ENCODE measurements around the gene GALNT10. TPM values are rescaled to one million over a fixed set of nuclear protein-coding genes. Genes with fewer than 3 reads are reported as not detected.

The GALNT10 gene
- total and polyA plus RNA-seq, 2 of the 8 experiments (the other 6 are each of a cell fraction or from before 2014, with no cell fraction given) = 4.6 to 15.5 TPM

- no peaks in the 10 kb centered on the region for H3K79me1 ChIP-seq (ENCODE audit: low read depth, low read length)
- H2BK12ac ChIP-seq (ENCODE audit: low read depth, low read length) = no peak overlapping the region
- H3K56ac ChIP-seq (replicated peaks; ENCODE audit: insufficient read length, low read depth, low read length) = no peak overlapping the region
- no peaks in the 10 kb centered on the region for H4K20me1 ChIP-seq (replicated peaks in 1 of 2; ENCODE audit: control insufficient read depth in 1 of 2, insufficient read depth in 2 of 2, low read length in 2 of 2)
- no peak overlapping the region for H3K18ac ChIP-seq (ENCODE audit: extremely low read depth, low read length)
- no peak overlapping the region for H2AK5ac ChIP-seq (ENCODE audit: low read depth, low read length)
- H3K27me3 ChIP-seq (replicated peaks in 1 of 4; ENCODE audit: control insufficient read depth in 3 of 4, extremely low read depth in 1 of 4, insufficient read depth in 3 of 4, low read length in 3 of 4) = no peaks in the 10 kb centered on the region
- H2BK20ac ChIP-seq (ENCODE audit: low read length) = no peak overlapping the region
- H4K8ac ChIP-seq (ENCODE audit: extremely low read depth, insufficient read depth, low read length) = no peak overlapping the region
- no peak overlapping the region for H2BK5ac ChIP-seq (ENCODE audit: low read depth, low read length)
- TF ChIP-seq BRCA1 (IDR thresholded peaks at IDR 0.05; ENCODE audit: low read depth, low read length) (no peak), EP300 (IDR thresholded peaks at IDR 0.05; ENCODE audit: borderline replicate concordance in 1 of 2, low read depth in 2 of 2, low read length in 2 of 2) (no peak), JUND (IDR thresholded peaks at IDR 0.05; ENCODE audit: low read length) (no peak), RBBP5 (IDR thresholded peaks at IDR 0.05; ENCODE audit: borderline replicate concordance, low read depth, low read length) (no peak), MAFK (IDR thresholded peaks at IDR 0.05; ENCODE audit: low read depth, low read length) (no peak), BACH1 (IDR thresholded peaks at IDR 0.05; ENCODE audit: low read length) (no peak), KDM1A (IDR thresholded peaks at IDR 0.05; ENCODE audit: borderline replicate concordance, low read length) (no peak), POU5F1 (IDR thresholded peaks at IDR 0.05; ENCODE audit: low read depth, low read length) (no peak), RFX5 (IDR thresholded peaks at IDR 0.05; ENCODE audit: borderline replicate concordance, low read depth, low read length) (no peak), JUN (IDR thresholded peaks at IDR 0.05; ENCODE audit: low read depth, low read length) (no peak), EZH2 (IDR thresholded peaks at IDR 0.05; ENCODE audit: low read depth, low read length, severe bottlenecking) (no peak)
- 93% methylated on average over 5 of the region's 5 CpGs; no CpG with 5 or more reads in 1 of the 2 experiments for WGBS, 2 experiments (ENCODE audit: extremely low coverage in 1 of 2, insufficient coverage in 1 of 2, insufficient read length in 1 of 2, insufficient replicate concordance in 2 of 2, low coverage in 1 of 2, low lambda C conversion rate in 2 of 2, missing lambda C conversion rate in 1 of 2)
- no peak overlapping the region for H2AFZ ChIP-seq (ENCODE audit: low read length)
- H3K23ac ChIP-seq (ENCODE audit: insufficient read length) = no peak overlapping the region
- H4K91ac ChIP-seq (replicated peaks; ENCODE audit: insufficient read length, low read length) = no peak overlapping the region
- no peaks in the 10 kb centered on the region for H3K23me2 ChIP-seq (ENCODE audit: low read depth, low read length)
- H3K27ac ChIP-seq (ENCODE audit: low read depth, low read length) = no peak overlapping the region
- H3K9me3 ChIP-seq (ENCODE audit: insufficient read depth in 2 of 2, low read depth in 1 of 2, low read length in 1 of 2) = no peaks in the 10 kb centered on the region
- H3K4me1 ChIP-seq (replicated peaks in 1 of 4; ENCODE audit: control insufficient read depth in 3 of 4, insufficient read depth in 4 of 4, low read length in 3 of 4) = peaks cover 6 to 11% (median 9%) of the 10 kb centered on the region in 4 experiments; a peak in 6 of 7 replicates
- H3K4me2 ChIP-seq (ENCODE audit: insufficient read depth in 1 of 2, low read depth in 2 of 2, low read length in 2 of 2) = no peak overlapping the region
- no peak overlapping the region for H3K9ac ChIP-seq (replicated peaks in 1 of 4; ENCODE audit: extremely low read depth in 1 of 4, low read depth in 3 of 4, low read length in 3 of 4)
- H3K36me3 ChIP-seq (ENCODE audit: control insufficient read depth in 2 of 4, insufficient read depth in 4 of 4, low read length in 3 of 4) = no peaks in the 10 kb centered on the region
- H4K5ac ChIP-seq (ENCODE audit: insufficient read length, low read depth, low read length) = no peak overlapping the region
- ChIA-PET POLR2A (ENCODE audit: partially characterized antibody) (no interaction called here), CTCF (ENCODE audit: partially characterized antibody) (interaction anchor here (1.0 to 1.3 kb wide), 2 partner anchors 31 to 41 kb away, joined by 5 read pairs; no protein-coding TSS in a partner anchor)
- DNase-seq (ENCODE audit: low read depth in 1 of 2, low spot score in 2 of 2) = no peak
- no peak overlapping the region for H3K4me3 ChIP-seq (ENCODE audit: extremely low read depth in 1 of 4, insufficient read depth in 2 of 4, low read depth in 3 of 4, low read length in 4 of 4)
- no peak for FAIRE-seq
- H3K4ac ChIP-seq (replicated peaks; ENCODE audit: insufficient read length, low read depth, low read length) = no peak overlapping the region
- no peak overlapping the region for H2BK120ac ChIP-seq (replicated peaks; ENCODE audit: low read depth, low read length)
- H3K79me2 ChIP-seq (ENCODE audit: control insufficient read depth in 1 of 2, insufficient read depth in 2 of 2, low read length in 2 of 2) = no peaks in the 10 kb centered on the region
- H3K14ac ChIP-seq (ENCODE audit: insufficient read length) = no peak overlapping the region
- no peak overlapping the region for H2BK15ac ChIP-seq (ENCODE audit: low read length)
Observed at GRCh38 chr5:154372661-154373060, 182.1 kb downstream of the GALNT10 start.
